H1 (cell line): Measurements from ENCODE around the gene MYL3. TPM values are rescaled to one million over a fixed set of nuclear protein-coding genes. Genes with fewer than 3 reads are reported as not detected.
"Not testable (repeated sequence)": the region's sequence is repeated elsewhere in the genome, so short reads cannot be mapped to it uniquely, and the experiment has no call there.

Experiments
- CTCF ChIA-PET: fragments of 300-600 bp; sonication (Branson Sonifier 250); formaldehyde crosslinking; loops from one replicate; lab custom pipeline; 2021; ENCODE audit not compliant: partially characterized antibody; lab: Charles Lee
- POLR2A ChIA-PET: fragments of 300-600 bp; sonication (Branson Sonifier 250); formaldehyde crosslinking; loops from one replicate; lab custom pipeline; 2021; ENCODE audit warnings: inconsistent platforms; ENCODE audit not compliant: partially characterized antibody; lab: Charles Lee
- DNase-seq, 2 experiments: peaks; one replicate each; pipeline versions ENCODE4 v3.0.0 to v3.0.0-alpha.2; 2010 to 2022; ENCODE audit warnings: low spot score in 2 of 2, low read depth in 1 of 2, mixed read lengths in 1 of 2
- FAIRE-seq: peaks from 2 replicates; lab custom pipeline; 2011; peaks lifted over from hg19 to GRCh38; lab: Jason Lieb, UNC
- H2AFZ ChIP-seq: 2 replicates; pipeline ENCODE4 v1.8.1; 2012; ENCODE audit warnings: low read length, inconsistent platforms
- H2AK5ac ChIP-seq: 2 replicates; pipeline ENCODE4 v1.6.1; 2013; ENCODE audit warnings: low read depth, low read length
- H2BK120ac ChIP-seq: replicated peaks from 2 replicates; pipeline ENCODE3; 2013; ENCODE audit warnings: low read depth, low read length, inconsistent platforms
- H2BK12ac ChIP-seq: 2 replicates; pipeline ENCODE4 v1.6.1; 2013; ENCODE audit warnings: low read depth, low read length
- H2BK15ac ChIP-seq: 2 replicates; pipeline ENCODE4 v1.6.1; 2013; ENCODE audit warnings: low read length
- H2BK20ac ChIP-seq: 2 replicates; pipeline ENCODE4 v1.6.1; 2013; ENCODE audit warnings: low read length
- H2BK5ac ChIP-seq: 2 replicates; pipeline ENCODE4 v1.6.1; 2013; ENCODE audit warnings: low read depth, low read length
- H3K14ac ChIP-seq: 2 replicates; pipeline ENCODE4 v1.6.1; 2013; ENCODE audit warnings: inconsistent platforms; ENCODE audit not compliant: insufficient read length
- H3K18ac ChIP-seq: 2 replicates; pipeline ENCODE4 v1.6.1; 2013; ENCODE audit warnings: low read length; ENCODE audit errors: extremely low read depth
- H3K23ac ChIP-seq: 2 replicates; pipeline ENCODE4 v1.6.1; 2013; ENCODE audit warnings: inconsistent platforms; ENCODE audit not compliant: insufficient read length
- H3K23me2 ChIP-seq: 2 replicates; pipeline ENCODE4 v1.6.1; 2013; ENCODE audit warnings: low read depth, low read length
- H3K27ac ChIP-seq: 2 replicates; pipeline ENCODE4 v1.6.1; 2011; ENCODE audit warnings: low read depth, low read length, inconsistent platforms
- H3K27me3 ChIP-seq, 4 experiments: replicated peaks in 1 of 4; 1 replicate in 1 of 4; 2 replicates in 3 of 4; pipeline versions ENCODE4 v1.6.1 to v1.8.1; 2011 to 2013; ENCODE audit warnings: low read length in 3 of 4, mild to moderate bottlenecking in 3 of 4, inconsistent platforms in 2 of 4, mixed read lengths in 2 of 4, moderate library complexity in 1 of 4; ENCODE audit not compliant: control insufficient read depth in 3 of 4, insufficient read depth in 3 of 4; ENCODE audit errors: extremely low read depth in 1 of 4
- H3K36me3 ChIP-seq, 4 experiments: 2 replicates each; pipeline versions ENCODE4 v1.6.1 to v1.8.1; 2011 to 2013; ENCODE audit warnings: mild to moderate bottlenecking in 4 of 4, low read length in 3 of 4, moderate library complexity in 2 of 4, control low read depth in 1 of 4, inconsistent platforms in 1 of 4; ENCODE audit not compliant: insufficient read depth in 4 of 4, control insufficient read depth in 2 of 4
- H3K4ac ChIP-seq: replicated peaks from 2 replicates; pipeline ENCODE3; 2013; ENCODE audit warnings: low read length, low read depth, mixed read lengths, inconsistent platforms; ENCODE audit not compliant: insufficient read length
- H3K4me1 ChIP-seq, 4 experiments: replicated peaks in 1 of 4; 1 replicate in 1 of 4; 2 replicates in 3 of 4; pipeline versions ENCODE4 v1.6.1 to v1.8.1; 2011 to 2013; ENCODE audit warnings: low read length in 3 of 4, inconsistent platforms in 2 of 4, mixed read lengths in 1 of 4; ENCODE audit not compliant: insufficient read depth in 4 of 4, control insufficient read depth in 3 of 4
- H3K4me2 ChIP-seq, 2 experiments: 2 replicates each; pipeline versions ENCODE4 v1.6.1 to v1.8.1; 2011 to 2013; ENCODE audit warnings: low read depth in 2 of 2, low read length in 2 of 2, control low read depth in 1 of 2, inconsistent platforms in 1 of 2, mild to moderate bottlenecking in 1 of 2; ENCODE audit not compliant: insufficient read depth in 1 of 2
- H3K4me3 ChIP-seq, 4 experiments: fragments of 200-600, 300-600 bp in 1 of 4; sonication (generic), shearing (Covaris generic), sonication (Bioruptor Twin) in 1 of 4; 2 replicates each; pipeline versions ENCODE4 v1.5.1 to v1.8.1; 2011 to 2016; ENCODE audit warnings: low read length in 4 of 4, low read depth in 3 of 4, control low read depth in 2 of 4, inconsistent platforms in 2 of 4, mild to moderate bottlenecking in 2 of 4, mixed read lengths in 1 of 4, moderate library complexity in 1 of 4; ENCODE audit not compliant: insufficient read depth in 2 of 4; ENCODE audit errors: extremely low read depth in 1 of 4
- H3K56ac ChIP-seq: replicated peaks from 2 replicates; pipeline ENCODE3; 2013; ENCODE audit warnings: low read depth, mild to moderate bottlenecking, mixed read lengths, low read length, inconsistent platforms; ENCODE audit not compliant: insufficient read length
- H3K79me1 ChIP-seq: 2 replicates; pipeline ENCODE4 v1.6.1; 2013; ENCODE audit warnings: low read depth, low read length, control low read depth
- H3K79me2 ChIP-seq, 2 experiments: 2 replicates each; pipeline versions ENCODE4 v1.6.1 to v1.8.1; 2012 to 2013; ENCODE audit warnings: low read length in 2 of 2, mild to moderate bottlenecking in 2 of 2, inconsistent platforms in 1 of 2; ENCODE audit not compliant: insufficient read depth in 2 of 2, control insufficient read depth in 1 of 2
- H3K9ac ChIP-seq, 4 experiments: replicated peaks in 1 of 4; 1 replicate in 1 of 4; 2 replicates in 3 of 4; pipeline versions ENCODE4 v1.6.1 to v1.8.1; 2011 to 2013; ENCODE audit warnings: low read depth in 3 of 4, low read length in 3 of 4, control low read depth in 2 of 4, mild to moderate bottlenecking in 2 of 4, moderate library complexity in 2 of 4, inconsistent platforms in 1 of 4; ENCODE audit errors: extremely low read depth in 1 of 4
- H3K9me3 ChIP-seq, 2 experiments: 2 replicates each; pipeline versions ENCODE4 v1.6.1 to v1.8.1; 2012 to 2013; ENCODE audit warnings: mild to moderate bottlenecking in 2 of 2, moderate library complexity in 2 of 2, control low read depth in 1 of 2, inconsistent platforms in 1 of 2, low read depth in 1 of 2, low read length in 1 of 2, mixed read lengths in 1 of 2; ENCODE audit not compliant: insufficient read depth in 2 of 2
- H4K20me1 ChIP-seq, 2 experiments: replicated peaks in 1 of 2; 2 replicates each; pipeline versions ENCODE3 to v1.8.1; 2011 to 2013; ENCODE audit warnings: inconsistent platforms in 2 of 2, low read length in 2 of 2, mild to moderate bottlenecking in 1 of 2; ENCODE audit not compliant: insufficient read depth in 2 of 2, control insufficient read depth in 1 of 2
- H4K5ac ChIP-seq: 2 replicates; pipeline ENCODE4 v1.6.1; 2013; ENCODE audit warnings: low read length, low read depth, mixed read lengths, inconsistent platforms; ENCODE audit not compliant: insufficient read length
- H4K8ac ChIP-seq: 2 replicates; pipeline ENCODE4 v1.8.0; 2013; ENCODE audit warnings: mild to moderate bottlenecking, moderate library complexity, low read length, inconsistent platforms; ENCODE audit not compliant: insufficient read depth; ENCODE audit errors: extremely low read depth
- H4K91ac ChIP-seq: replicated peaks from 2 replicates; pipeline ENCODE3; 2013; ENCODE audit warnings: low read length, mixed read lengths, inconsistent platforms; ENCODE audit not compliant: insufficient read length
- NRF1 ChIP-seq: IDR thresholded peaks from 2 replicates; pipeline ENCODE4 v1.6.1; 2011; ENCODE audit warnings: mild to moderate bottlenecking, low read depth, low read length, improper control_type of control experiment
- TBP ChIP-seq: IDR thresholded peaks from 2 replicates; pipeline ENCODE4 v1.6.1; 2011; ENCODE audit warnings: low read depth, low read length, improper control_type of control experiment
- polyA plus RNA-seq, 7 experiments: library from polyadenylated mRNA; depleted of rRNA in 3 of 7; stranded (reverse) in 5 of 7; unstranded in 2 of 7; fragments of >200 nt in 5 of 7; fragments of 200-250 nt in 2 of 7; gene quantifications; 1 replicate in 5 of 7; 2 replicates in 1 of 7; 4 replicates in 1 of 7; pipeline versions ENCODE4 v1.2.1 to v1.2.3, GENCODE V29; 2011 to 2013; ENCODE audit warnings: missing spikeins in 2 of 7, mixed read lengths in 2 of 7
- total RNA-seq: library from RNA; stranded (reverse); fragmentation: NEBNext Ultra II Directional; extraction: Animal tissue kit (Norgen Biotek cat#: 25700); gene quantifications from 2 replicates; pipeline ENCODE4 v1.2.1, GENCODE V29; 2021

Gene MYL3
- total and polyA plus RNA-seq, 2 of the 8 experiments (the other 6 are each of a cell fraction or from before 2014, with no cell fraction given) = 0.06 TPM; not detected in 1

GRCh38 chr3:46824211-46824970 is 38.9 kb downstream of the MYL3 start (continued):
- TF ChIP-seq TBP = no peak
- no peak for TF ChIP-seq NRF1

GRCh38 chr3:46823314-46823713 is 39.9 kb downstream of the MYL3 start:
- H3K27ac ChIP-seq, H2BK12ac ChIP-seq, H2BK120ac ChIP-seq, H3K14ac ChIP-seq, H3K79me1 ChIP-seq, H3K4me3 ChIP-seq, POLR2A ChIA-PET, H2BK5ac ChIP-seq, H3K18ac ChIP-seq, H4K91ac ChIP-seq, H2AFZ ChIP-seq, H3K4me1 ChIP-seq, H3K4ac ChIP-seq, H4K8ac ChIP-seq, H2AK5ac ChIP-seq, H3K27me3 ChIP-seq, H3K56ac ChIP-seq, DNase-seq, H2BK20ac ChIP-seq, H4K5ac ChIP-seq, FAIRE-seq, H3K4me2 ChIP-seq, H3K23me2 ChIP-seq, H3K9ac ChIP-seq, H2BK15ac ChIP-seq, H3K36me3 ChIP-seq, H3K23ac ChIP-seq, H4K20me1 ChIP-seq, H3K79me2 ChIP-seq: not testable (repeated sequence)
- peaks cover 18 to 23% of the 10 kb centered on the region in 2 experiments for H3K9me3 ChIP-seq
- CTCF ChIA-PET = interaction anchor here (0.9 to 1.6 kb wide), 4 partner anchors 23 to 335 kb away, joined by 3 read pairs; no protein-coding TSS in a partner anchor
